Measurements from ENCODE around the gene IMPDH1.
A peak's percentile ranks its signal among the peaks of the same experiment; 100 is the strongest.

Gene IMPDH1

GRCh38 chr7:128404886-128405470 is 4.8 kb downstream of the IMPDH1 start:
- DNase-seq, result no peak

- DNase-seq, result no peak
Observed at GRCh38 chr7:128404143-128404681, 5.6 kb downstream of the IMPDH1 start.

GRCh38 chr7:128403676-128404075 is 6.1 kb downstream of the IMPDH1 start:
- DNase-seq, result no peak

- DNase-seq, result no peak
Observed at GRCh38 chr7:128402356-128402755, 7.4 kb downstream of the IMPDH1 start.

GRCh38 chr7:128400566-128400965 is 9.2 kb downstream of the IMPDH1 start:
- no peak for DNase-seq

- no peak for DNase-seq
Observed at GRCh38 chr7:128399991-128400390, 9.8 kb downstream of the IMPDH1 start.

GRCh38 chr7:128398841-128399135 is 11.0 kb downstream of the IMPDH1 start:
- no peak for DNase-seq

GRCh38 chr7:128398016-128398840 is 11.6 kb downstream of the IMPDH1 start:
- DNase-seq, result peak; percentile 46

- DNase-seq, result no peak
Observed at GRCh38 chr7:128396357-128396756, 13.4 kb downstream of the IMPDH1 start.

- no peak for DNase-seq
Observed at GRCh38 chr7:128395748-128396147, 14.0 kb downstream of the IMPDH1 start.

- DNase-seq, result no peak
Observed at GRCh38 chr7:128394904-128395496, 14.8 kb downstream of the IMPDH1 start.

GRCh38 chr7:128393526-128394330 is 16.1 kb downstream of the IMPDH1 start:
- no peak for DNase-seq

- no peak for DNase-seq
Observed at GRCh38 chr7:128392446-128393327, 17.1 kb downstream of the IMPDH1 start.

- no peak for DNase-seq
Observed at GRCh38 chr7:128391805-128392204, 18.0 kb downstream of the IMPDH1 start.

GRCh38 chr7:128390871-128391565 is 18.8 kb downstream of the IMPDH1 start:
- no peak for DNase-seq

GRCh38 chr7:128389618-128390329 is 20.0 kb downstream of the IMPDH1 start:
- no peak for DNase-seq

- no peak for DNase-seq
Observed at GRCh38 chr7:128389085-128389617, 20.6 kb downstream of the IMPDH1 start.

- no peak for DNase-seq
Observed at GRCh38 chr7:128388145-128388485, 21.7 kb downstream of the IMPDH1 start.

- peak; percentile 66 for DNase-seq
Observed at GRCh38 chr7:128387216-128388144, 22.3 kb downstream of the IMPDH1 start.
